Measurements from ENCODE around the gene SPHK1.

Gene SPHK1

GRCh38 chr17:76384222-76384986, at the start of gene SPHK1:
SPHK1 (plus strand) TSS chr17:76384609; CDS start chr17:76385645, 1,036 bp downstream.
- no peak for TF ChIP-seq CTCF (IDR thresholded peaks at IDR 0.05; ENCODE audit: low read depth, low read length, missing control alignments)
- no peak for DNase-seq (ENCODE audit: low read depth)
- peak within 1 kb of the TSS; percentile 72 for H3K4me3 ChIP-seq (ENCODE audit: low read depth, low read length)

GRCh38 chr17:76335716-76336381, 48.6 kb upstream of the SPHK1 start:
- no peak for DNase-seq (ENCODE audit: low read depth)
- H3K4me3 ChIP-seq (ENCODE audit: low read depth, low read length) = no peak overlapping the region
- TF ChIP-seq CTCF (IDR thresholded peaks at IDR 0.05; ENCODE audit: low read depth, low read length, missing control alignments) = no peak

GRCh38 chr17:76336756-76337412, 47.5 kb upstream of the SPHK1 start:
- no peak for TF ChIP-seq CTCF (IDR thresholded peaks at IDR 0.05; ENCODE audit: low read depth, low read length, missing control alignments)
- DNase-seq (ENCODE audit: low read depth) = no peak
- no peak overlapping the region for H3K4me3 ChIP-seq (ENCODE audit: low read depth, low read length)

- DNase-seq (ENCODE audit: low read depth) = no peak
- TF ChIP-seq CTCF (IDR thresholded peaks at IDR 0.05; ENCODE audit: low read depth, low read length, missing control alignments) = no peak
- no peak overlapping the region for H3K4me3 ChIP-seq (ENCODE audit: low read depth, low read length)
Observed at GRCh38 chr17:76337413-76337777, 47.0 kb upstream of the SPHK1 start.

GRCh38 chr17:76341301-76341700, 43.1 kb upstream of the SPHK1 start:
- TF ChIP-seq CTCF (IDR thresholded peaks at IDR 0.05; ENCODE audit: low read depth, low read length, missing control alignments) = no peak
- DNase-seq (ENCODE audit: low read depth) = no peak
- no peak overlapping the region for H3K4me3 ChIP-seq (ENCODE audit: low read depth, low read length)

- TF ChIP-seq CTCF (IDR thresholded peaks at IDR 0.05; ENCODE audit: low read depth, low read length, missing control alignments) = no peak
- no peak overlapping the region for H3K4me3 ChIP-seq (ENCODE audit: low read depth, low read length)
- DNase-seq (ENCODE audit: low read depth) = no peak
Observed at GRCh38 chr17:76343106-76343505, 41.3 kb upstream of the SPHK1 start.
